ENCODE measurements around the gene TEDC1. TPM values are rescaled to one million over a fixed set of nuclear protein-coding genes. Genes with fewer than 3 reads are reported as not detected.

Gene TEDC1
- total RNA-seq, 1 donor from 2014 or later = 12.7 TPM

GRCh38 chr14:105472486-105472991 lies 18.5 kb upstream of the TEDC1 start:
- peak in 1 of 3 experiments; percentile 22 for TF ChIP-seq CTCF (IDR thresholded peaks at IDR 0.05)
- Histone ChIP-seq H3K27ac (peak overlapping the region; percentile 86 to 96), H3K9me3 (no peaks in the 10 kb centered on the region), H3K36me3 (peaks cover 13 to 15% of the 10 kb centered on the region in 2 donors), H3K27me3 (no peaks in the 10 kb centered on the region), H3K4me3 (peak overlapping the region in 1 of 2 donors; percentile 78), H3K4me1 (peaks cover 27 to 54% of the 10 kb centered on the region in 2 donors)
- intact Hi-C loops (cut with DNase I) = loop anchor here (5.0 to 10.0 kb wide), 3 partner anchors 170 to 380 kb away; partner anchors contain the start of genes BRF1 and BTBD6
- DNase-seq (ENCODE audit: low spot score in 2 of 2) = no peak

DNA sequence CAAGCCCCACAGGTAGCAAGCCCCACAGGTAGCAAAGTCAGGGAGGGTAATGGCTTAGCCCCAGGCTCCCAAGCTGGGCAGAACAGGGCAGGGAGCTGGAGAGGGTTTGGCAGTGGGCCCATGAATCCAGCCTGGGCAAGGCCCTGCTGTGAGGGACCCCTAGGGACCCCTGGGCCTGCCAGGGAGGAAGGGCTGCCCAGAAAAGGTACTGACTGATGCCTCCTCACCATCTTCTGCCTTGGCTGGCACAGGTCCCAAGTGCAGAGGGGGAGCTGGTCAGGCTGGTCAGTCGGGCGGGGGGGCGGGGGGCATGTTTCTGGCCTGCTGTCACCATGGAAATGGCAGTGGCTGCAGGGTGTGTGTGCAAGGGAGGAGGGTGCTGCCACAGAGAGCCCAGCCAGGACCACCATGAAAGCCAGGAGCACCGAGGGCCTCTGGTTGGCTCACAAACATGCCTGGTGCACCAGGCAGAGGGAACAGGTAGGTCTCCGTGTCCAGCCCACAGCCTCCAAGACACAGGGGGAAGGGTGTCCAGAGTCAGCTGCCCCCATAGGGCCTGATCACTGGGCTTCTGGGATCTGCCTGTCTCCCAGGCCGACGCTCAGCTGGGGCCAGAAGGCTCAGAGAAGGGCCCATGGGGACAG lies 17.9 kb upstream of the TEDC1 start:
- peaks cover 13 to 16% of the 10 kb centered on the region in 2 donors for H3K36me3 ChIP-seq
- H3K27me3 ChIP-seq = no peaks in the 10 kb centered on the region
- intact Hi-C loops (cut with DNase I) = loop anchor here (5.0 to 10.0 kb wide), 3 partner anchors 171 to 381 kb away; partner anchors contain the start of genes BRF1 and BTBD6
- no peaks in the 10 kb centered on the region for H3K9me3 ChIP-seq
- peak overlapping the region; percentile 65 to 78 for H3K4me3 ChIP-seq
- peak overlapping the region; percentile 86 to 96 for H3K27ac ChIP-seq
- H3K4me1 ChIP-seq = peaks cover 27 to 53% of the 10 kb centered on the region in 2 donors
- peak in 1 of 2 donors; percentile 63 for DNase-seq (ENCODE audit: low spot score in 2 of 2)
- TF ChIP-seq CTCF (IDR thresholded peaks at IDR 0.05) = no peak

DNA sequence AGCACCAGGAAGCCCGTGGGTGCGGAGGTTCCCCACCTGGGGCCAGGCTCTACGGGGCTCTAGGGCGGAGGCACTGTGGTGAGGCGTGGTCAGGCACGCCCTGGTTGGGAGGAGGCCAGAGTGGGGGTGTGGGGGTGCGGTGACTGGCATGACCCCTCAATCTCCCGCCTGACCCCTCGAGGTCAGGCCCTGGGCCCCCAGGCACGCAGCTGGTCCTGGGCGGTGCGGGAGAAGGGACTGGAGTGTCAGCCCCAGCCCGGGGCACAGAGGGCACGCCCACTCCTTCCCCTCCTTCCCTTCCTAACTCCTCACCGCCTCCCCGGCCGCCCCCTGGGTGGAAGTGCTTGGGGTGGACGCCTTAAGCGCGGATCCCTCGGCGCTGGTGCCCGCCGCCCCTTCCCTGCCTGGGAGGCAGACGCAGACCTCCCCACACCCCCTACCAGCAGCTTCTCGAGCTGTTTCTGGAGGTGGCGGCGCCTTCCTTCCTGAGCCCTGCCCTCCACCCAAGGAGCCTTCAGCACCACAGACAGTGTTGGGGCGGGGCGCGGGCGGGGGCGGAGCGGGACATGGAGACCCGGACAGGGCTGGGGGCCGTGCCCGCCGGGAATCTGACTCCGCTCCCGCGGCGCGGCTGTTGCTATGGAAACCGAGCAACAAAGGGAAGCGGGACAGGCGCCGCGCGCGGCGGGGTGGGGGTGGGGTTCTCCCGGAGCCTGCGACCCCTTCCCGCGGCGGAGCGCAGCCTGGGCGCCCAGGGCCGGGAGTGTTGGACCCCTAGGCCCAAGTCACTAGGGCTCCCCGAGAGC lies 17.2 kb upstream of the TEDC1 start:
- H3K4me1 ChIP-seq = peaks cover 21 to 45% of the 10 kb centered on the region in 2 donors
- peak overlapping the region; percentile 86 to 96 for H3K27ac ChIP-seq
- intact Hi-C loops (cut with DNase I) = loop anchor here (2.0 to 10.0 kb wide), 5 partner anchors 17 to 382 kb away; partner anchors contain the start of genes BRF1, BTBD6 and TEDC1
- H3K27me3 ChIP-seq = no peaks in the 10 kb centered on the region
- H3K4me3 ChIP-seq = peak overlapping the region; percentile 65 to 78
- peaks cover 20 to 23% of the 10 kb centered on the region in 2 donors for H3K36me3 ChIP-seq
- DNase-seq (ENCODE audit: low spot score in 2 of 2) = peak; percentile 87 to 98
- TF ChIP-seq CTCF (IDR thresholded peaks at IDR 0.05) = no peak
- H3K9me3 ChIP-seq = no peaks in the 10 kb centered on the region

DNA sequence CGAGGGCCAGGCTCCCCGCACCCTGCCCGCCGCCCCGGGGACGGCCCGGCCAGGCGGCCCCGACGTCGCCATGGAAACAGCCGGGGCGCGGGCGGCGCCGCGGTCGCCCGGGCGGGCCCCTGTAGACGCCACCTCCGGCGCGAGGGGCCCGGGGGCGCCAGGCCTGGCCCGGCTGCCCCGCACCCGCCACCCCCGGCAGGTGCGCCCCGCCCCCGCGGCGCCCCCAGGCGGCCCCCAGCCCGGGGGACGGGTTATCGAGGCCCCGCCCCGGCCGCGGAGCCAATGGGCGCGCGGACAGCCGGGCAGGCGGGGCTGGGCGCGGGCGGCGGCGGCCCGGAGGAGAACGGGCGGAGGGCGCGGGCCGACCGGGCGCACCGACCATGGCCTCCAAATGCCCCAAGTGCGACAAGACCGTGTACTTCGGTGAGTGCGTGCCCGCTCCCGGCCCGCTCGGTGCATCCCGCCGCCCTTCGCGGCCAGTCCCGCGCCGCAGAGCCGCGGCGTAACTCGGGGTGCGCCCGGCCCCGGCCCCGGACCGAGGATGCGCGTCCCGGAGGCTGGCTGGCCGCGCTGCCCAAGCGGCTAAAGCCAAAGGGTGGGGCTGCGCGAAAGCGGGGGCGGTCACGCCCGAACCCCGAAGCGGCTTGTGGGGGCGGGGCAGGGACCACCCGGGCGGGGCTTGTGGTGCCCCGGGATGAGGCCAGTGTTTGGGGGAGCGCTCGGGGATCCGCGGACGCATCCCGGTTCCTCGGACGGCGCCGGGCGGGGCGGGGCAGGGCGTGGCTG lies 16.4 kb upstream of the TEDC1 start, which contains the start of gene CRIP2:
CRIP2 (plus strand) TSS at position 339 of the 786 bp plus-strand sequence; CDS start at position 381, 42 bp downstream.
- DNase-seq (ENCODE audit: low spot score in 2 of 2) = no peak
- no peaks in the 10 kb centered on the region for H3K27me3 ChIP-seq
- H3K36me3 ChIP-seq = peaks cover 26 to 31% of the 10 kb centered on the region in 2 donors
- H3K4me3 ChIP-seq = peak within 1 kb of the TSS; percentile 65 to 91
- peak in 1 of 3 experiments; percentile 6 for TF ChIP-seq CTCF (IDR thresholded peaks at IDR 0.05)
- intact Hi-C loops (cut with DNase I) = loop anchor here (2.0 to 10.0 kb wide), 5 partner anchors 16 to 382 kb away; partner anchors contain the start of genes BRF1, BTBD6 and TEDC1
- peak within 1 kb of the TSS; percentile 96 to 99 for H3K27ac ChIP-seq
- H3K9me3 ChIP-seq = no peaks in the 10 kb centered on the region
- H3K4me1 ChIP-seq = peaks cover 15 to 39% of the 10 kb centered on the region in 2 donors

Data from ascending aorta (tissue), 2 donors.